GM08714 (cell line): Measurements from ENCODE around the gene HYOU1.
A peak's percentile ranks its signal among the peaks of the same experiment; 100 is the strongest.

Experiments used
- H3K4me3 ChIP-seq: fragments of 200-500 bp; sonication (Bioruptor generic); 2 replicates; pipeline ENCODE4 v1.5.1; 2014; ENCODE audit warnings: mild to moderate bottlenecking, low read length, inconsistent platforms
- ZNF274 ChIP-seq: IDR thresholded peaks from 2 replicates; pipeline ENCODE4 v1.6.1; 2012; ENCODE audit warnings: mild to moderate bottlenecking, low read depth, low read length

HYOU1 gene

GRCh38 chr11:119092880-119093842 lies 36.2 kb upstream of the HYOU1 start:
- H3K4me3 ChIP-seq, result peak overlapping the region; percentile 91
- no peak for TF ChIP-seq ZNF274

GRCh38 chr11:119091966-119092879 lies 35.2 kb upstream of the HYOU1 start:
- TF ChIP-seq ZNF274, result no peak
- H3K4me3 ChIP-seq, result peak overlapping the region; percentile 91; the same call in 1 of the 2 replicates

- no peak overlapping the region for H3K4me3 ChIP-seq
- TF ChIP-seq ZNF274, result no peak
Observed at GRCh38 chr11:119091178-119091577, 34.2 kb upstream of the HYOU1 start.

- no peak for TF ChIP-seq ZNF274
Observed at GRCh38 chr11:119089319-119089718, 32.3 kb upstream of the HYOU1 start.

GRCh38 chr11:119088406-119088805 lies 31.4 kb upstream of the HYOU1 start:
- no peak overlapping the region for H3K4me3 ChIP-seq
- TF ChIP-seq ZNF274, result no peak

More at GRCh38 chr11:119089319-119089718, 32.3 kb upstream of the HYOU1 start:
- no peak overlapping the region for H3K4me3 ChIP-seq

- TF ChIP-seq ZNF274, result no peak
- H3K4me3 ChIP-seq, result no peak overlapping the region
Observed at GRCh38 chr11:119087747-119088241, 30.8 kb upstream of the HYOU1 start.

DNA sequence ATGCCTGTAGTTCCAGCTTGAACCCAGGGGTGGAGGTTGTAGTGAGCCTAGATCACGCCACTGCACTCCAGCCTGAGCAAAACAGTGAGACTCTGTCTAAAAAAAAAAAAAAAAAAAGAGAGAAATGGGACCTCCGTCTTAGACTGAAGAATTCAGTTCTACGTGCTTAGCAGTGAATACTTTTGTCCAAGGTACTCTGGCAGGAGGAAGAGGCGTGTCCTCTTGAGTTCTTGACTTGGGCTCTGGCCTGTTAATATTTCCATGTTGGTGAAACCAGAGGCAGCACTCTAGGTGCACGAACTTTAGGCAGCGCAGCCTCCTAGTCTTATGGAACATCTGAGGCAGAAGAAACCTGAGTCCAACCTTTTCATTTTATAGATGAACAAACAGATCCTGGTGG lies 30.1 kb upstream of the HYOU1 start:
- no peak overlapping the region for H3K4me3 ChIP-seq
- TF ChIP-seq ZNF274, result no peak

DNA sequence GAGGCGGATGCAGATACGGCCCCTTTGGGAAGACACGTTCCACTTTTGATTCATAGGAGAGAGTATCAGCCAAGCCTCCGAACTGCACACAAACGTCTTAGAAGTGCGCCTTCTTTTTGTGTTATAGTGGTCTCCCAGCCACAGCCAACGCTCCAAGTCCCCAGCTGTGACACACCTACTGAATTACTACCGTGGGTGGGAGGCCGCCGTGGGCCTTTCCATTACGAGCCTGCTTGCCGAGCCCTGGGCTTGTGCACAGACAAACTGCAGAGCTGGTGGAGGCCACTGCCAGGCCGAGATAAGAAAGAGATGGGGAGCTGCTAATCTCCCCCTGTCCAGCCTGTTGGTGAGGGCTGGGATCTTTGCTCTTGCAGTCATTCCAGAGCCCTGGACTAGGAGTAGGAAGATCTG lies 28.4 kb upstream of the HYOU1 start:
- no peak for TF ChIP-seq ZNF274
- H3K4me3 ChIP-seq, result peak overlapping the region; percentile 87

- H3K4me3 ChIP-seq, result peak within 1 kb of the TSS; percentile 87
- TF ChIP-seq ZNF274, result no peak
Observed at GRCh38 chr11:119084663-119085436, 27.8 kb upstream of the HYOU1 start, which contains the start of gene HMBS. HMBS (plus strand) TSS chr11:119084881; CDS start chr11:119085034, 153 bp downstream.

- no peak overlapping the region for H3K4me3 ChIP-seq
- TF ChIP-seq ZNF274, result no peak
Observed at GRCh38 chr11:119081682-119082260, 24.8 kb upstream of the HYOU1 start.

DNA sequence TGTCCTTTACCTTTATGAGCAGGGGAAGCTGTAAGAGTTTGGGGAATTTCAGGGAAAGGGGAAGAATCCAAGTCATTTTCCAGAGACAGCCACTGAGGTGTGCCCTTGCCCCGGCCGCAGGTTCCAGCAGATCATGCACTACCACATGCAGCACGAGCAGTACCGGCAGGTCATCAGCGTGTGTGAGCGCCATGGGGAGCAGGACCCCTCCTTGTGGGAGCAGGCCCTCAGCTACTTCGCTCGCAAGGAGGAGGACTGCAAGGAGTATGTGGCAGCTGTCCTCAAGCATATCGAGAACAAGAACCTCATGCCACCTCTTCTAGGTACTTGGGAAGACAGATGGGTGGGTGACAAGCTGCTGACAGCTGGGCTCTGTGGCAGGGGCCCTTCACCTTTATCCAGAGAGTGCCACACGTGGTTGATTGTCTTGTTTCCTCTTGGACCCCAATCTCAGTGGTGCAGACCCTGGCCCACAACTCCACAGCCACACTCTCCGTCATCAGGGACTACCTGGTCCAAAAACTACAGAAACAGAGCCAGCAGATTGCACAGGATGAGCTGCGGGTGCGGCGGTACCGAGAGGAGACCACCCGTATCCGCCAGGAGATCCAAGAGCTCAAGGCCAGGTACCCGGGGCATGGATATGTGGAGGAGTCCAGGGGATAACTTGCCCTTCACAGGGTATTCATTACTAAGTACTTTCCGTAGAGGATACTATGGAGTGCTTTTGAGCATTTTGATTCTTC lies 21.8 kb upstream of the HYOU1 start:
- TF ChIP-seq ZNF274, result no peak
- no peak overlapping the region for H3K4me3 ChIP-seq

DNA sequence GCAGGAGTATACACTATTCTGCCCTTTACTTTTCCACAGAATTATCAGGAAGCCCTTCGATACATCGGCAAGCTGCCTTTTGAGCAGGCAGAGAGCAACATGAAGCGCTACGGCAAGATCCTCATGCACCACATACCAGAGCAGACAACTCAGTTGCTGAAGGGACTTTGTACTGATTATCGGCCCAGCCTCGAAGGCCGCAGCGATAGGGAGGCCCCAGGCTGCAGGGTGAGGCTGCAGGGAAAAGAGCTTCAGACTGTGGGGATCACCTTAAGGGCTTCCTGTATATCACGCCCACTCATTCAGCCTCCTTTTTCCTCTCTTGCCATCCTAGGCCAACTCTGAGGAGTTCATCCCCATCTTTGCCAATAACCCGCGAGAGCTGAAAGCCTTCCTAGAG lies 20.8 kb upstream of the HYOU1 start:
- H3K4me3 ChIP-seq, result no peak overlapping the region
- no peak for TF ChIP-seq ZNF274
